Daoy (cell line): ENCODE measurements around the gene STXBP6. TPM values are rescaled to one million over a fixed set of nuclear protein-coding genes. Genes with fewer than 3 reads are reported as not detected.

Source experiments
- DNase-seq: peaks from one replicate; pipeline ENCODE4 v3.0.0-alpha.2; 2015; ENCODE audit warnings: low read depth
- total RNA-seq: library from RNA; depleted of rRNA; stranded (reverse); fragments of >200 nt; shearing (Covaris generic); gene quantifications from 2 replicates; pipeline ENCODE4 v1.2.3, GENCODE V29; 2014

The STXBP6 gene
- total RNA-seq, 1 experiment from 2014 or later: 2.9 TPM

DNA sequence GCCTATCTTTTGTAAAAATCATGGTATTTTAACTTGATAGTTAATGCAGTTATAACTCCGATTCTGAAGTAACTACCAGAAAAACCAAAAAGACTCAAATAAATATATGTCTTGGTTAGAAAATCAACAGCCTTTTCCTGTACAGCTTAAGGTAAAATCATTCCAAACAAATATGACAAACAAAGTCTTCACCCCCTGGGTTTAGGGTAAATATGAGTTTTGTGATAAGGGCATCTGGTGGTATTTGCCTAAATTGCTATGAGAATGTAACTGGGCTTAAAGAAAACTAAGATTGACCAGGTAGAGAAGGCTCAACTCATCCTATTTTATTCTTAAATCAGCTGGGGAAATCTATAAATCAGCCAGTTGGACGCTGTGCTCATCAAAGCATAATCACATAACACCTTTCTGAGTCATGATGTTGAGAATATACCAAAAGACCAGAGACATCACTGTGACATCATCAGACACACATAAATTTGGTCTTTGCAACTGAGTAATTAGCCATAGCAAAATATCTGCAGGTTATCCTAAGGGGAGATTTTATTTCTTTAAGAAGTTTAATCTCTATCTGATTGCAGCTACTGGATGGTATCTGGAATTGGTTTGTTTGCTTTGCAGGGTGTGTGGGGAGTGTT is 133.9 kb downstream of the STXBP6 start:
- no peak for DNase-seq

DNA sequence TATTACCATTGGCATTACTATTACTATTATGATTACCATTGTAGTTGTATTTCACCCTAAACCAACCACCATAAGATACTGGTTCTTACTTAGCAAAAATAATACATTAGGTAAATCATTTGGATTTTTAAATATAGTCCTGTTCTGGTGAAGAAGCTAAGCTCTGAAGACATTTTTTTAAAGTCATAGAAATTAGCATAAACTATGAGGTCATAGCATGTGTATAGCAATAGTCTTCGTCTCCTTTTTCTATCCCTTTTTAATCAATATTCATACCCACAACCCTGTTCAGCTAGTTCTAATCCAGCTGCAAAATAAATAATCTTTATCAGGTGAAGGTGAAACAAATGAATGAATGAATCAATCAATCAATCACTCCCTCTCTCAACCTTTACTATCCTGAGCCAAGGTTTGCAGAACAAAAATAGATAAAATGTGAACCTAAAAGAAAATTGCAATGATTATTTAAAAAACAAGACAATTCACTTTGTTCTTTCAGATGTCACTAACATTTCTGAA is 134.5 kb downstream of the STXBP6 start:
- DNase-seq: no peak

- DNase-seq: no peak
Observed at GRCh38 chr14:24913746-24914145, 136.2 kb downstream of the STXBP6 start.

- DNase-seq: no peak
Observed at GRCh38 chr14:24913021-24913420, 136.9 kb downstream of the STXBP6 start.

DNA sequence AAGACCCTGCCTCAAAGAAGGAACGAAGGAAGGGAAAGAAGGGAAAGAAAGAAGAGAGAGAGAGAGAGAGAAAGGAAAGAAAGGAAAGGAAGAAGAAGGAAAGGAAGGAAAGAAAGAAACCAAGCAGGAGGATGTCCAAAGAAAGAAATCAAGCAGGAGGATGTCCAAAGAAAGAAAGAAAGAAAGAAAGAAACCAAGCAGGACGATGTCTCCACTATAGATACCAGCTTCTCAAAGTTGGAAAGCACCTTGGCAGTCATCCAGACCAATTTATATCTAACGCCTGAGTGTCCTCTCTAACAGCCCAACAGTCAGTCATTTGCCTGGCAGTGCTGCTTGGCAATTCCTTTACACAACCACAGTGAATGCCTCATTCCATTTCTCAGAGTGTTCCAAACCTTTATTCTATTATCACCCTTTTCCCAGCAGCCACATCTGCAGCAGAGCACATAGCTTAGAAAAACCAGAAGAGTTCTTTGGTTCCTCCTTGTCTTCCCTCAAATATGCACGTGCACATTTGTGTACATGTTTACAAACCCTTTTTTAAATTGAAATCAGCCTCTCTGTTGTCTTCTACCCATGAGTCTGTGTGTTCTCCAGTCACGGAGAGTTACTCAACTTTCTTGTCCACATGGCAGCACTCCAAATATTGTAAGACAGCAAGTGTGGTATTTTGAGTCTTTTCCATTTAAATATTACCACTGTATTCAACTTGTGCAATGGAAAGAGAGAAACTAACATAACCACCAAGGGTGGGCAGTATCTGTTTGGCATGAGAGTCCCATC is 138.4 kb downstream of the STXBP6 start:
- DNase-seq: peak; percentile 34

- DNase-seq: no peak
Observed at GRCh38 chr14:24910408-24910986, 139.4 kb downstream of the STXBP6 start.

DNA sequence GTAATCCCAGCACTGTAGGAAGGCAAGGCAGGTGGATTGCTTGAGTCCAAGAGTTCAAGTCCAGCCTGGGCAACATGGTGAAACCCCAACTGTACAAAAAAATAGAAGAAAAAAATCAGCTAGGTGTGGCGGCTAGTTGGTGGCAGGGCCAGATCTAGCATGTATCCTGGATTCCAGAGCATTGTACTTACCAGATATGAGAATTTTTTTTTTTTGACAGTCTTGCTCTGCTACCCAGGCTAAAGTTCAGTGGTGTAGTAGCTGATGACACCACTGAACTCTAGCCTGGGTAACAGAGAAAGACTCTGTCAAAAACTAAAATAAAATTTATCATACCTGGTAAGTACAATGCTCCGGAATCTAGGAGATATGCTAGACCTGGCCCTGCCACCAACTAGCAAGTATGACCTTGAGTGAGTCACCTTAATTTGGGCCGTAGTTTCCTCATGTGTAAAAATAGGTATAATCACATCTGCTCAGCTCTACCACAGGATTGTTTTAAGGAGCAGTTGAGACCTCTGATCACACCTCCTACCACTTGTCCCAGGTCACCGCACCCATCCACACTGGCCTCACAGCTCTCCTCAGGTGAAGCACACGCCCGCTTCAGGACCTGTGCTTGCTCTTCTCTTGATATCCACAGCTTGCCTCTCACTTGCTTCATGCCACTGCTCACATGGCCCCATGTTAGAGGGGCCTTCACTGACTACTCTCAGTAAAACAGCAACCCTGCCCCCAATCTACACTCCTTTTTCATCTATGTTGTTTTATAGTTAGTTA is 140.2 kb downstream of the STXBP6 start:
- no peak for DNase-seq

DNA sequence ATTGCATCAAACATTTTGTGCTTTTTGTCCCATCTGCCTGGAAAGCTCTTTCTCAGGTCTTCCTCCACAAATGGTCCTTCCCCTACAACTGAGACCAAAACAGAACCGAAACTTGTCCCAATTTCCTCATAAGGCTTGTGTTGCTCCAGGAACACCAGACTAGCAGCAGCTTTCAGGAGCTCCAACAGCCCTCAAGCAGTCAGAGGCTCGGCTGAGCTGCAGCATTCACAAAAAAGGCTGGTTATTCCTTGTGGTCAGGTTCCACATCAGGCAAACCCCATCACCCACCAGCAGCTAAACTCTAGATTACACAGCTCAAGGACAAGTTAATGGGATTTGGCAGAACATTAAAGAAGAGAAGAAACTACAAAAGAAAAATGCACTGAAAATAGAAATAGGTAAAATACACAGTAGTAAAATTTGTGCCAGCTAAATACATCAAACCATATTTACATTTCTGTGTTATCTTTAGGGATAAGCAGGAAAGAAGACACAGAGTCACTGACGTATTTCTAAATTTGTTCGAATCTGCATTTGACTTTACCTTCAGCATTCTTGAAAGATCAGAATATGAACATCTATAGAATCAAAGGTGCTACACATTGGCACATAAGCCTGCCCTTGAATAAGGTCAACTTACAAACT is 141.2 kb downstream of the STXBP6 start:
- DNase-seq: no peak

DNA sequence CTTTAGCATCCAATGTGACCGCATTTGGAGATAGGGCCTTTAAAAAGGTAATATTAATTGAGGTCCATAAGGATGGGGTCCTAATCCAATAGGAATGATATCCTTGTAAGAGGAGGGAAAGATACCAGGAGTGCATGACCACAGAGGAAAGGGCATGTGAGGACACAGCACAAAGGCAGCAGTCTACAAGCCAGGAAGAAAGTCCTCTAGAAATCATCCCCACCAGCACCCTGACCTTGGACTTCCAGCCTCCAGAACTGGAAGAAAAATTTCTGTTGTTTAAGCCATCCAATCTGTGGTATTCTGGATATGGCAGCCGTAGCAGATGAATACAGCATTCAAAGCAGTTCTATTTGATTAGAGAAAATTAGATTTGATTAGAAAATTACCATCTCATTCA is 145.4 kb downstream of the STXBP6 start:
- no peak for DNase-seq

DNA sequence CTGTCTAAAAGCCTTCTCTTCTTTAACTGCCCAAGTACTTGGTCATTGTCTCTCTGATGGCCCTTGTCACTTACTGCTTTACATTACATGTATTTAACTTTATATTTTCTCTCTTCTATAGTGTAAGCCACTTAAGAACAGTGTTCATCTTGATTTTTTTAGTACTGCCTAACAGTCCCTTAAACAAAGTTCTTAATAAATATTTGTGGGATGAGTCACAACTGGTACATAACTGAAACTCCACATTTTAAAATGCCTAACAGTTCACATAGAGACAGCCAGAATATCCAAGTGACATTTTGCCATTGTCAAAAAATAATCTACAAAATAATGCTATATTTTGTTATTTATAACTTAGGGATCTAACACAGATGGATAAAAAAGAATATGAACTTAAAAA is 146.6 kb downstream of the STXBP6 start:
- no peak for DNase-seq

DNA sequence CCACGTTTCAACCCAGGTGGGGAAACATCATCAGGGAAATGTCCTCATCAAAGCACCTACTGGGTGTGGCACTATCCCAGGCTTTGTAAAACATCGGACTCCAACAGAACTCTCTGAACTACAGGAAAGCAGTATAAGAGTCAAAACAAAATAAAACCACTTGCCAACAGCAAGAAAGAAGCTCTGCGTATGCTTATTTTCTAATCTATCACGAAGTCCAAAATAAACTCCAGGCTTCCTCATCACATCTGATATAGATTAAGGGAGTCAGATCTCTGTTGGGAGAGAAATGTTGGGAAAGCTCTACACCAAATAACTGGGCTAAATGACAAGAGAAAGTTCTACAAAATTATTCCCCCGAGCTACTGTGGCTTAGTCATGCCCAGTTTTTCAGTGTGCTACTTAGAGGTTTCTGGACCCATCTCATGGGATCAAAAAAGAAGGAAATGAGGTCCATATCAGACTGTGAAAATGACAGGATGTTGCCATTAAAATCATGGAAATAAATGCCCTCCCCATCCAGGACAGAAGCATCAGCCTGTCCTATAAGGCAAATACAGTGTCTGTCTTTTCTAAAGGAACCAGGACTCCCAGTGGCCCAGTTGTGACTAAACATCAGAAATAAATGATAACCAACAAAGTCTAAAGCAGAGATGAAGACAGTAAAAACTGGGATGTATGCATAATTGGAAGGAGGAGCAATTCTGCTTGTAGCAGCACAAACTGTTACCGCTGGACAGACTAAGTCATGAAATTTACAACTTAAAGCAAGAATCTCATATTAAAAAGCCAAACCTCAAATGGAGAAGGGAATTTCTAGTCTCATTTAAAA is 149.5 kb downstream of the STXBP6 start:
- DNase-seq: no peak

GRCh38 chr14:24897793-24898192 is 152.2 kb downstream of the STXBP6 start:
- DNase-seq: no peak

GRCh38 chr14:24895622-24896021 is 154.3 kb downstream of the STXBP6 start:
- no peak for DNase-seq

- DNase-seq: no peak
Observed at GRCh38 chr14:24895243-24895583, 154.7 kb downstream of the STXBP6 start.

GRCh38 chr14:24894583-24895242 is 155.2 kb downstream of the STXBP6 start:
- DNase-seq: no peak

DNA sequence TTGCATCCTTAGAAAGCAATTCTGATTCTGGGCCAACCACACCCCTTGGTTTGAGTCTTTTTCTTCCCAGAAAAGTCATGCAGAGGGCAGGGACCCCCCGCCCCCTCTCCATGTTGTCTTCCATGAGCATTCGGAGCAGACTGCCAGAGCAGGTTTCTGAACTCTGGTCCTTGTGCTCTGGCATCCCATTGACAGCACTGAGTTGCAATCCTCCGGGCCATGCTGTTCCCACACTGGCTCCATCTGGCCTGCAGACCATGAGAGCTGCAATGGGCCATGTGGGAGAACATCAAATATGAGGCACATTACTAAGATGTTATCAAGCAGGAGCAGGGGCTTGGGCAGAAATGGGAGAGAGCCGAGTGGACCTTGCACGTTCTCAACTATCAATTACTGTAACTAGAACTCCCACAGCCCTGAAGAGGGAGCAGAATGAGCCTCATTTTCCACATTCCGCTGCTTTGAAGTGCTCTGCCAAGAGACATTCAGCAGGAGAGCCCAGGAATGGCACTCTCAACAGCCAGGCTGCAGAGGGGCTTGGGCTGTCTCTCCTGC is 157.4 kb downstream of the STXBP6 start:
- DNase-seq: no peak

GRCh38 chr14:24891987-24892496 is 157.9 kb downstream of the STXBP6 start:
- no peak for DNase-seq

- DNase-seq: no peak
Observed at GRCh38 chr14:24890716-24891115, 159.2 kb downstream of the STXBP6 start.

- DNase-seq: no peak
Observed at GRCh38 chr14:24889843-24890242, 160.1 kb downstream of the STXBP6 start.

DNA sequence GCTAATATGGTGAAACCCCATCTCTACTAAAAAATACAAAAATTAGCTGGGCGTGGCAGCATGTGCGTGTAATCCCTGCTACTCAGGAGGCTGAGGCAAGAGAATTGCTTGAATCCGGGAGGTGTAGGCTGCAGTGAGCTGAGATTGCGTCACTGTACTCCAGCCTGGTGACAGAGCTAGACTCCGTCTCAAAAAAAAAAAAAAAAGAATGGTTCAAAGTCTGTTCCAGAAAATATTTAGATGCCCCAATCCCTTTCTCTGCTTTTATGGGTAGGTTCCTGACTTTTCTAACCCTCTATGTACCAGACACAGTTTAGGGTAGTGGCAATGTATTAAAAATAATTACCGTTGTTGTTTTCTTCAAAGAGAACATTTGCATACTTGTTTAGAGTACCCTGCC is 161.4 kb downstream of the STXBP6 start:
- DNase-seq: no peak
